ENCODE measurements around the gene PIR.

Gene PIR

DNA sequence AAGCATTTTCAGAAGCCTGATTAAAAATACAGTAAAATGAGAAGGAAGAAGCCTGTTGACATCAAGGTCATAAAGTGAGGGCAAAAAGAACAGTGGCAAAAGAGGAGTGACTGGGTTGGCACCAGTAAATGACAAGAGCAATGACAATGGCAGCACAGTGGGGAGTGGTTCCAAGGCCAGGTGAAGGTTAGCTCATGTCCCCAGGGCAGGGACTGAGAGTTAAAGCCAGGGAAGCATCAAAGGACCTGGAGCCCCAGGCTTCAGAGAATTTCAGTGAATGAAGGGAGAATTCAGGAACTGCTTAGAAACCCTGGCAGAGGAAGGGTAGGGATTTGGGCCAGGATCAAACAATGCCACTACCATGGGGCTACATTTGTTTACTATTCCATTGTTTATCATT is 149.0 kb downstream of the PIR start:
- DNase-seq (ENCODE audit: low spot score) = no peak

DNA sequence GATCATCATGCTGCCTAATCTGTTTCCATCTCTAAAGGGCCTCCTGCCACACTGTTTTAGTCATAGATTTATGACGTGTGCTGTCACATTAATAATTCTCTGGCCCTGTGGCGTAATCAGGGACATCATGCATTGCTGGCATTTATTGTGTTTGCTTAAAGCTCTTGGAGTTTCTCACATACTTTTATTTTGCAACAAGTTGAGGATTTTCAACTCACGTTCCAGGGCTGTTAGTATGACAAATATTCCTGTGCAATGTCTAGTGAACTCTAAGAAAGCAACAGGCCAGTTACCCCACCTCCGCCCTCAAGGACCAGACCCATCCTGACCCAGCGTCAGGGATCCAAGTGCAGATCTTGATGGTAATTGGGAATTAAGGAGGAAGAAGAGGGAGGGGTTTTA is 150.1 kb downstream of the PIR start:
- no peak for DNase-seq (ENCODE audit: low spot score)

DNA sequence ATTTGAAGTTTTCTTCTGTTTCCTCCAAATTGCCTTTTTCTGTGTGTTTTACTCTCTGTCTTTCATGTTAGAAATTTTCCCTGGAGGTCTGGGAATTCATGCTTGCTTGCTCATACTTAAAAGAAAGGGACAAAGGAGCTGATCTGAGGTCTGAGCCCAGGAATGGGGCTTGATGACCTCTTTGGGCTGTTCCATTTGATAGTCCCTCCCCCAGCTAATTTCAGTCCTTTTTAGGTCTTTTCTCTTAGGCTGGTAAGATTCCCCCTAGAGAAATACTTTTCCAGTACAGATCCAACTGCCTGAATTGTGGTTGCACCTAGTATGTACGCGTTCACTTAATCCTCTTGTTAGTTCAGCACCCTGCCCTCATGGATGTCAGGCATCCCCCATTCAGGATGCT is 152.3 kb downstream of the PIR start:
- DNase-seq (ENCODE audit: low spot score) = no peak

DNA sequence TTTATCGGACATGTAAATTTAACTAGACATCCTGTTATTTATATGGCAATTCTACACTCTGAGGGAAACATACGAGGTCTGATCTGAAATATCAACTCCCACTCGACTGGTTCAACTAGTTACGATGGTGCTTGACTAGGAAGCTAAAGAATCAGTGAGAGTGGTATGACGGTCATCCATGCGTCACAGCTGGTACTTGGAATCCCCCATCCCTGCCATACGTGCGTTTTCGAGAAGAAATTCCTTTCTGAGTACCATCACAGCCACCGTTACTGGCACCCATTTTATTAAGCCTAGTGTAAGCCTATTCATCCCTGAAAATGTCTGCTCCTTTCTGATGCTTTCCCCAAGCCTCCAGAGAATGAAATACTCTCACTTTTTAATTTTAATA is 157.1 kb downstream of the PIR start:
- no peak for DNase-seq (ENCODE audit: low spot score)

DNA sequence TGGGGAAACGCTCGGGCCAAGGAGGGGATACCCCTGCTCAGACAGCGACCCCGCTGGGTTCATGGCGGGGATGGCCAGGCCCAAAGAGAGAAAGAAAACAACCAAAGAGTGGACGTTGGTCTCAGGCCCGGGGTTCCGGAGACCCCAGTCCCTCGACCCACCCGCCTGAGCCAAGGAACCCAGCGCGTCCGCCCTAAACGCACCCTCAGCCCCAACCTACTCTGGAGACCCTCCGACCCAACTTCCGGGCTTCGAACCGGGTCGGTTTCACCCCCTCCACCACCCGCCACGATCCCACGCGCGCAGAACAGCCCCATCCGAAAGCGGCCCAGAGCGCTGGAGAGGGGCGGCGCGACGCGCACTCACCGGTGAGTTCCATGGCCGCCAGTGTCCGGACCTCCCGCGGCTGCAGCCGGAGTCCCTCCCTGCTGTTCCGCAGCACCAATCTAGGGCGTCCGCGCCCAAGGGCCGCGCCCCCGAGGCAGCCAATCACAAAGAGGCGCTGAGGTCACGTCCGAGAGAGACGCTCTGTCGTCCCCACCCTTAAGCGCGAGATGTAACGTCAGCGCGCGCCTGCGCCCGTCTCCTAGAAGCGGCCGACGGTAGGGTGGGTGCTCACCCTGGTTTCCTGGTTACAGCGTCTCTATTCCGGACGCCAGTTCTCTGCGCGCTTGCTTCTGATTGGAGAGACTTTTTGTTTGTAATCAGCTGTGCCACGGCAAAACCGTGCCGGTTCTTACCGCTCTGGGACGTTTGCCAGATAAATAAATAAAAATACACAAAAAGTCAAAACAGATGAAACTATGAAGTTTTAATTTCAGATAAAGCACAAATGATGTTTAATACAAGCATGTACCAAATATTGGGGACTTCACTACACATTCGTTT is 157.8 kb downstream of the PIR start, which contains the start of gene PIGA:
PIGA (minus strand) TSS at position 389 of the 888 bp plus-strand sequence. CDS start 3,593 bp downstream, outside the sequence.
- peak; percentile 94 for DNase-seq (ENCODE audit: low spot score)

Measured in hematopoietic multipotent progenitor cell treated with erythropoietin and hydrocortisone succinate and interleukin-3 and kit ligand, for 15 days (in vitro differentiated cells).